Measurements from ENCODE around the gene HNRNPM.
A peak's percentile ranks its signal among the peaks of the same experiment; 100 is the strongest.

DNA sequence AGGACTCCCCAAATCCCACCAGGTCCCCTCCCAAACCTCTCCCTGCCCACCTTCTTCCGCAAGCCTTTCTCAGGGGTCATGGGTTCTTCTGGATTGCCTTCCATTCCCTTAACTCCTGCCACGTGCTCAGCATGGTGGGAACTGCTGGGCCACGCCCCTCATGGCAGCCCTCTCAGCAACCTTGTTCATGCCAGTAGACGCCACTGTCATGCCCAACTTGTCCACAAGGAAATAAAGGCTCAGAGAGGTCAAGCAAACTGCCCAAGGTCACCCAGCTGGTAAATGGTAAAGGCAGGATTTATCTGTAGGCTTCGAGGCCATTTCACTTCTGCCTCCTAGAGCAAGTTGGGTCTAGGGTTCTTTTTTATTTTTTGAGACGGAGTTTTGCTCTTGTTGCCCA lies 46.8 kb downstream of the HNRNPM start:
- TF ChIP-seq, protein P1, sequence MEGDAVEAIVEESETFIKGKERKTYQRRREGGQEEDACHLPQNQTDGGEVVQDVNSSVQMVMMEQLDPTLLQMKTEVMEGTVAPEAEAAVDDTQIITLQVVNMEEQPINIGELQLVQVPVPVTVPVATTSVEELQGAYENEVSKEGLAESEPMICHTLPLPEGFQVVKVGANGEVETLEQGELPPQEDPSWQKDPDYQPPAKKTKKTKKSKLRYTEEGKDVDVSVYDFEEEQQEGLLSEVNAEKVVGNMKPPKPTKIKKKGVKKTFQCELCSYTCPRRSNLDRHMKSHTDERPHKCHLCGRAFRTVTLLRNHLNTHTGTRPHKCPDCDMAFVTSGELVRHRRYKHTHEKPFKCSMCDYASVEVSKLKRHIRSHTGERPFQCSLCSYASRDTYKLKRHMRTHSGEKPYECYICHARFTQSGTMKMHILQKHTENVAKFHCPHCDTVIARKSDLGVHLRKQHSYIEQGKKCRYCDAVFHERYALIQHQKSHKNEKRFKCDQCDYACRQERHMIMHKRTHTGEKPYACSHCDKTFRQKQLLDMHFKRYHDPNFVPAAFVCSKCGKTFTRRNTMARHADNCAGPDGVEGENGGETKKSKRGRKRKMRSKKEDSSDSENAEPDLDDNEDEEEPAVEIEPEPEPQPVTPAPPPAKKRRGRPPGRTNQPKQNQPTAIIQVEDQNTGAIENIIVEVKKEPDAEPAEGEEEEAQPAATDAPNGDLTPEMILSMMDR (IDR thresholded peaks at IDR 0.05) = peak in 1 of 12 donors; percentile 6
- TF ChIP-seq POLR2A (IDR thresholded peaks at IDR 0.05) = no peak
